GM12865 (cell line): ENCODE results near the gene KCNF1.

Experiments
- DNase-seq: peaks from one replicate; pipeline ENCODE4 v3.0.0; 2010; ENCODE audit warnings: low read depth
- H3K4me3 ChIP-seq: 2 replicates; pipeline ENCODE4 v1.5.1; 2011; ENCODE audit warnings: mild to moderate bottlenecking, low read depth, low read length, control low read depth
- CTCF ChIP-seq: IDR thresholded peaks from 2 replicates; pipeline ENCODE4 v1.5.1; 2011; ENCODE audit warnings: low read length, control low read depth, low read depth, inconsistent platforms; ENCODE audit not compliant: insufficient read depth; ENCODE audit errors: missing control alignments

KCNF1 gene

GRCh38 chr2:10879624-10880585 lies 31.8 kb upstream of the KCNF1 start:
- no peak overlapping the region for H3K4me3 ChIP-seq
- no peak for DNase-seq
- no peak for TF ChIP-seq CTCF

GRCh38 chr2:10880586-10881321 lies 31.0 kb upstream of the KCNF1 start:
- no peak overlapping the region for H3K4me3 ChIP-seq
- no peak for DNase-seq
- no peak for TF ChIP-seq CTCF

GRCh38 chr2:10882568-10882967 lies 29.2 kb upstream of the KCNF1 start:
- no peak for TF ChIP-seq CTCF
- no peak for DNase-seq
- H3K4me3 ChIP-seq, result no peak overlapping the region

GRCh38 chr2:10883066-10883465 lies 28.7 kb upstream of the KCNF1 start:
- no peak overlapping the region for H3K4me3 ChIP-seq
- no peak for TF ChIP-seq CTCF
- DNase-seq, result no peak

GRCh38 chr2:10883801-10884478 lies 27.8 kb upstream of the KCNF1 start:
- DNase-seq, result no peak
- TF ChIP-seq CTCF, result no peak
- H3K4me3 ChIP-seq, result no peak overlapping the region

- TF ChIP-seq CTCF, result no peak
- no peak overlapping the region for H3K4me3 ChIP-seq
- no peak for DNase-seq
Observed at GRCh38 chr2:10884574-10884975, 27.2 kb upstream of the KCNF1 start.
